Fibroblast of pulmonary artery (primary cell): Measurements from ENCODE around the gene VEGFD.
A peak's percentile ranks its signal among the peaks of the same experiment; 100 is the strongest.
"Not testable (repeated sequence)": the region's sequence is repeated elsewhere in the genome, so short reads cannot be mapped to it uniquely, and the experiment has no call there.

Experiments
- DNase-seq: peaks from one replicate; pipeline ENCODE4 v3.0.0-alpha.2; 2010; ENCODE audit warnings: low read depth
- H3K4me3 ChIP-seq: replicated peaks from 2 replicates; pipeline ENCODE4 v1.5.1; 2011; ENCODE audit warnings: low read depth, mild to moderate bottlenecking, control low read depth, low read length, moderate library complexity
- TF ChIP-seq, protein P1 (sequence below): IDR thresholded peaks from 2 replicates; pipeline ENCODE4 v1.5.1; 2011; ENCODE audit warnings: mild to moderate bottlenecking, control low read depth, low read length, inconsistent platforms; ENCODE audit errors: missing control alignments

VEGFD gene

DNA sequence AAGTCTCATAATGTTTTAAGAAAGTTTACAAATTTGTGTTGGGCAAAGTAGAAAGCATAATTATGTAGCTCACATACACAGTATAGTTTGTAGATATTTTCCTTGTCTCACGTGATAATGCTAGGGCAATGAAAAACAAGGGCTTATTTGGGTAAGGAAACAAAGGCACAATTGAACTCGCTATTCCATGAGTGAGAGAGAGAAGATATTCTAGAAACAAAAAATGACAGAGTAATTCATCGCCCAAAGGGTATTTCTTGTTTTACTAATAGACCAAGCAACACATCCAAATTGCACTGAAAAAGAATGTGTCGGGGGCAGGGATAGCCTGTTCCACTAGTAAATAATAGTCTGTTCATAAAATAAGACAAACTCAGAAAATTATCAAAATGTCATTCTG lies 65.1 kb downstream of the VEGFD start:
- no peak overlapping the region for H3K4me3 ChIP-seq
- no peak for DNase-seq
- TF ChIP-seq, protein P1, sequence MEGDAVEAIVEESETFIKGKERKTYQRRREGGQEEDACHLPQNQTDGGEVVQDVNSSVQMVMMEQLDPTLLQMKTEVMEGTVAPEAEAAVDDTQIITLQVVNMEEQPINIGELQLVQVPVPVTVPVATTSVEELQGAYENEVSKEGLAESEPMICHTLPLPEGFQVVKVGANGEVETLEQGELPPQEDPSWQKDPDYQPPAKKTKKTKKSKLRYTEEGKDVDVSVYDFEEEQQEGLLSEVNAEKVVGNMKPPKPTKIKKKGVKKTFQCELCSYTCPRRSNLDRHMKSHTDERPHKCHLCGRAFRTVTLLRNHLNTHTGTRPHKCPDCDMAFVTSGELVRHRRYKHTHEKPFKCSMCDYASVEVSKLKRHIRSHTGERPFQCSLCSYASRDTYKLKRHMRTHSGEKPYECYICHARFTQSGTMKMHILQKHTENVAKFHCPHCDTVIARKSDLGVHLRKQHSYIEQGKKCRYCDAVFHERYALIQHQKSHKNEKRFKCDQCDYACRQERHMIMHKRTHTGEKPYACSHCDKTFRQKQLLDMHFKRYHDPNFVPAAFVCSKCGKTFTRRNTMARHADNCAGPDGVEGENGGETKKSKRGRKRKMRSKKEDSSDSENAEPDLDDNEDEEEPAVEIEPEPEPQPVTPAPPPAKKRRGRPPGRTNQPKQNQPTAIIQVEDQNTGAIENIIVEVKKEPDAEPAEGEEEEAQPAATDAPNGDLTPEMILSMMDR: no peak

DNA sequence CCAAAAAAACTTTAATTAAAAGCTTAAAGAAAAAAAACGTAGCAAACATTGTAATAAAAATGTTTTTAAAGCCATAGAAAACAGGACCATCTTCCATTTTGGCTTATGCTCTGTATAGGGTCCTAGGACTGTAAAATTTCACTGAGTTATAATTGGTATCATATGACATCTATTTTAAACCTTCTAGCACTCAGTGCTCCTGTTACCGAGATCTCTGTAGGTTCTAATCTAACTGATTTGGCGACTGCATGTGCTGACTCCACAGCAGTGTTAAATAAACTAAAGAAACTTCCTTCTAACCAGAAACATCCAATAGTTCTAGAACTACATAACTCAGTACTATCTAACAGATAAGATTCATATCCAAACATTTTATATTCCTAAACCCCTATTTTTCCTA lies 68.7 kb downstream of the VEGFD start, which contains the start of gene ASB11:
Gene ASB11, minus strand, starts transcription at position 132 of the 400 bp plus-strand sequence. Its CDS starts 35 bp downstream, at position 97.
- TF ChIP-seq, protein P1: no peak
- no peak for DNase-seq
- no peak within 1 kb of the TSS for H3K4me3 ChIP-seq

DNA sequence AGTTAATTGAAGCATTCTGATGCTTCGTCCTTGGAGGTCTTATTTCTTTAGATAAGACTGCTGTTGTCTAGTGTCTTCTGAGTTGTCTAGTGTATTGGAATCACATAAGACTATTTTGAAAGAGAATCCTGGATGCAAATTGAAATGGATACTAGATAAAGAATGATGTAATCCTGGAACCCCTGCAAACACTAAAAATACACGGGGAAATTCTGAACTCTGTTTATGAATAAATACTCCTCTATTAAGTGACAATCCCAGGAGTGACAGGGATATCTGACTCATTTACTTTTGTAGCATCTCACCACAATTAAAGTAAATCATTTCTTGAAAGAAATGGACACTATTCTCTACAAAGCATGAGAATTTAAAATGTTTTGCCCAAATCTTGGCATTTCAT lies 69.7 kb downstream of the VEGFD start:
- TF ChIP-seq, protein P1: no peak
- no peak overlapping the region for H3K4me3 ChIP-seq

DNA sequence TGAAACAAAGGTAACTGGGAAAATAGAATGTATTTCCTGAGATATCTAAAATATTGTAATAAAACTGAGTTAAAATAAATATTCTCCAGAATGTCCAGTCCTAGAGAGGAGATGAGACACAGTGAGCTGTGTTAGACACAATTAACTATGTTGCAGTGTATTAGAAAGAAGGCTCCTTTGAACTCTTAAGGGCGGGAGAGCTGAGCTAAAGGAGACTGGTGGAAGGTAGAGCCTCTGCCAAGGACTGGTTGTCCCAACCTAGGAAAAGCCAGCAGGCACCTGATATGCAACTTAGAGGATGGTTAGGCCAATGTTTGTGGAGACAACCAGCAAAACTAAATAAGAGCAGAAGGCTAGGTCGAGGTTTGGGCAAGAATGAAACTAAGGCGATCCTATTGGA lies 73.1 kb downstream of the VEGFD start:
- TF ChIP-seq, protein P1: no peak

More for the DNA sequence above, 69.7 kb downstream of the VEGFD start:
- no peak for DNase-seq

DNA sequence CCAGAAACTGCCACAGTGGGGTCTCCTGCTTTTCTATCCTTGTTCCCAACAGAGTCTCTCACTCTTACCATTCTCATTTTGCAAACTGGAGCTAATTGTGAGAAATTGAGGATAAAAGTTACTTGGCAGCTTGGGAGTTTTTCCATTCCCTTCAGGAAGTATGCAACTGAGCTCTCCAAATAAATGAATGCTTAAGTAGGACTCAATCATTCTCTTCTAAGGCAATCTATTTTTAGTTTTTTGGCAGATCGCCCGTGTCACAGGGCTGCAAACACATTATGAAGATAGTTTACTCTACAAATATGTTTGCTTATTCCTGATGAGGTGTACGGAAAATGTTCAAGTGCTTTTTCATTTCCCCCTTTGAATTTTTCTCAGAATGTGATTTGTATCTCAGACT lies 74.1 kb downstream of the VEGFD start:
- peak; percentile 68 for DNase-seq
- TF ChIP-seq, protein P1: no peak
- no peak overlapping the region for H3K4me3 ChIP-seq

More for the DNA sequence above, 73.1 kb downstream of the VEGFD start:
- no peak overlapping the region for H3K4me3 ChIP-seq
- DNase-seq: no peak

DNA sequence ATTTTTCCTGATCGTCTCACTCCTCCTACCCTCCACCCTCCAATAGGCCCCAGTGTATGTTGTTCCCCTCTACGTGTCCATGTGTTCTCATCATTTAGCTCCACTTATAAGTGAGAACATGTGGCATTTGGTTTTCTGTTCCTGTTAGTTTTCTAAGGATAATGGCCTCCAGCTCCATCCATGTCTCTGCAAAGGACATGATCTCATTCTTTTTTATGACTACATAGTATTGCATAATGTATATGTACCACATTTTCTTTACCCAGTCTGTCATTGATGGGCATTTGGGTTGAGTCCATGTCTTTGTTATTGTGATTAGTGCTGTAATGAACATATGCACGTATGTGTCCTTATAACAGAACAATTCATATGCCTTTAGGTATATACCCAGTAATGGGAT lies 78.3 kb downstream of the VEGFD start:
- not testable (repeated sequence) for DNase-seq, H3K4me3 ChIP-seq

DNA sequence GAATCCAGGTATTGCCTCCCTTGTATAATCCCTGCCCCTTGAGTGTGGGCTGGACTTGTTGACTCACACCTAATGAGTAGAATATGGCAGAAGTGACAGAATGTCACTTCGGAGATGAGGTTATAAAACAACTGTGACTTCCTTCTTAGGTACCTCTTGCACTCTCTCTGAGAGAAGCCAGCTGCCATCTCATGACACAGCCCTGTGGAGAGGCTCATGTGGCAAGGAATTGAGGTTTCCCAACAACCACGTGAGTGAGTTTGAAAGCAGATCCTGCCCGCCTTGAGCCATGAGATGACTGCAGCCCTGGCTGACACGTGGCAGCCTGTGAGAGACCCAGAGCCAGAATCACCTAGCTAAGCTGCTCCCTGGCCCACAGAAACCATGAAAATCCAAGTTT lies 82.3 kb downstream of the VEGFD start:
- peak; percentile 26 for DNase-seq
- TF ChIP-seq, protein P1: no peak
- no peak overlapping the region for H3K4me3 ChIP-seq
